Measurements from ENCODE around the gene KIAA0930.

DNA sequence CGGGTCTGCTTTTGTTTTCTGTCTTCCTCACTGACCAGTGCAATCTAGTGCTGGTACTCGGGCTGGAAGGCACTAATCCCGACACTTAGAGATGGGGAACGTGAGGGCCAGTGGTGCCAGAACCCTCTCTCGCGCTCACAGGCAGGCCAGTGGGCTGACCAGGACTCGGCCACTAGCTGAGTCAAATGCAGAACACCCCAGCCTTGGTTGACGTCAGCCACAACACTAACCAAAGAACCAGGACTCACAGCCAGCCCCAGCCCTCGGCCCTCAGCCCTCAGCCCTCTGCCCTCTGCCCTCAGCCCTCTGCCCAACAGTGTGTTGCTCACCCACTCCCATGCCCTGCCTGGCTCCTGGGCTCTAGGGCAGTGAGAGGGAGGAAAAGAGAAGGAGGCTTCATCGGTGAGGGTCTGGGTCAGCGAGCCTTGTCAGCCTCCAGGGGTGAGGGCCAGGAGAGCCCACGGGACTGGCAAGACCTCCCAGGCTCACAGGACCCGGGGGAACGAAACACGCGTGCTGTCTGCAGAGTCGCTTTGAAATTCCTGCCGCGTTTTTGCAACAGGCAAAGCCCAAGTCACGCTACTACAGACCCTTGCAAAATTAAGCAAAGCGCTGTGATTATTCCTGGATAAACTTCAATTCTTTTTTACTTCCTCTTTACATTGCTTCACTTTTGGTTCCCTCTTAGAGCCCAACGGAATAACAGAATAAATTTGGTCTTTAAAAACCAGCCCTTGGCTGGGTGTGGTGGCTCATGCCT is 27.5 kb downstream of the KIAA0930 start:
- TF ChIP-seq, protein P1, sequence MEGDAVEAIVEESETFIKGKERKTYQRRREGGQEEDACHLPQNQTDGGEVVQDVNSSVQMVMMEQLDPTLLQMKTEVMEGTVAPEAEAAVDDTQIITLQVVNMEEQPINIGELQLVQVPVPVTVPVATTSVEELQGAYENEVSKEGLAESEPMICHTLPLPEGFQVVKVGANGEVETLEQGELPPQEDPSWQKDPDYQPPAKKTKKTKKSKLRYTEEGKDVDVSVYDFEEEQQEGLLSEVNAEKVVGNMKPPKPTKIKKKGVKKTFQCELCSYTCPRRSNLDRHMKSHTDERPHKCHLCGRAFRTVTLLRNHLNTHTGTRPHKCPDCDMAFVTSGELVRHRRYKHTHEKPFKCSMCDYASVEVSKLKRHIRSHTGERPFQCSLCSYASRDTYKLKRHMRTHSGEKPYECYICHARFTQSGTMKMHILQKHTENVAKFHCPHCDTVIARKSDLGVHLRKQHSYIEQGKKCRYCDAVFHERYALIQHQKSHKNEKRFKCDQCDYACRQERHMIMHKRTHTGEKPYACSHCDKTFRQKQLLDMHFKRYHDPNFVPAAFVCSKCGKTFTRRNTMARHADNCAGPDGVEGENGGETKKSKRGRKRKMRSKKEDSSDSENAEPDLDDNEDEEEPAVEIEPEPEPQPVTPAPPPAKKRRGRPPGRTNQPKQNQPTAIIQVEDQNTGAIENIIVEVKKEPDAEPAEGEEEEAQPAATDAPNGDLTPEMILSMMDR (IDR thresholded peaks at IDR 0.05) = no peak
- no peak for TF ChIP-seq POLR2A (IDR thresholded peaks at IDR 0.05)

Data from uterus (tissue), 2 donors.